Measurements from ENCODE around the gene CCDC66. TPM values are rescaled to one million over a fixed set of nuclear protein-coding genes. Genes with fewer than 3 reads are reported as not detected.

The CCDC66 gene
- total and polyA plus RNA-seq, 2 of the 4 experiments (the other 2 are of a cell fraction), result 6.0 to 9.1 TPM

DNA sequence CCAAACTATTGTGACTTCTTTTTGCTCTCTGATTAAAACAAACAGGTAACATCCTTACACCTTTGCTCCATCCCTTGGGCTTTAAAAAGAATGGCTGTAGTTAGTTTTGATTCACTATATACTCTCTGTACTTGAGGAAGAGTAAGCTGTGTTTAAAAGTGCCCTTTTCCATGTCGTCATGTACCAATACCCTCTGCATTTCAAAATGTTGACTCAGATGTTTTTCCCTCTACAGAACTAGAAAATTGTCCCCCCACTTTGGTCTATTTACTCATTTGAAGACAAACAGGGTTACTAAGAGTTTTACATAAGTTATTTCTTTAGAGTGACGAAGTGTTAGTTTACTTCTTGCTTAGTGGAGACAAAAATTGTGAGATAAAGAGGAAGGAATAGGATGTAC, 63.4 kb downstream of the CCDC66 start:
- H3K18ac ChIP-seq (ENCODE audit: low read depth, low read length), result no peak overlapping the region
- no TSS peak for BruUV-seq (replicated peaks)
- no peak overlapping the region for H2AFZ ChIP-seq (replicated peaks; ENCODE audit: low read length, poor library complexity)
- H3K4me1 ChIP-seq (ENCODE audit: control insufficient read depth, insufficient read depth, low read length), result peaks cover 2% of the 10 kb centered on the region; the same call in 1 of the 2 replicates
- no peak overlapping the region for H2BK5ac ChIP-seq (ENCODE audit: low read depth, low read length, poor library complexity, severe bottlenecking)
- H3K36me3 ChIP-seq (ENCODE audit: control insufficient read depth, insufficient read depth, low read length), result peaks cover 20% of the 10 kb centered on the region
- WGBS, 2 experiments (ENCODE audit: extremely low coverage in 2 of 2, insufficient read length in 1 of 2), result no CpG with 5 or more reads among the region's 2 CpGs
- DNase-seq, result peak; percentile 7
- POLR2A ChIA-PET (ENCODE audit: unreplicated experiment), result no interaction called here
- H3K9me3 ChIP-seq (ENCODE audit: control insufficient read depth, insufficient read depth, low read length), result no peaks in the 10 kb centered on the region
- H3K14ac ChIP-seq (replicated peaks; ENCODE audit: low read depth, low read length), result no peak overlapping the region
- peak; percentile 60 for ATAC-seq (ENCODE audit: low read depth)
- H4K8ac ChIP-seq (ENCODE audit: low read depth in 2 of 2, low read length in 2 of 2), result no peak overlapping the region
- H4K20me1 ChIP-seq (ENCODE audit: insufficient read depth, low read length), result no peaks in the 10 kb centered on the region
- H3K9ac ChIP-seq (ENCODE audit: low read depth, low read length), result no peak overlapping the region
- H4K91ac ChIP-seq (ENCODE audit: insufficient read depth, low read depth, low read length), result no peak overlapping the region
- no peak overlapping the region for H3K4me3 ChIP-seq (ENCODE audit: insufficient read depth, low read depth, low read length)
- H3K4me2 ChIP-seq (ENCODE audit: low read depth, low read length), result no peak overlapping the region
- H3K79me1 ChIP-seq (ENCODE audit: low read depth in 1 of 2, low read length in 2 of 2), result peaks cover 2 to 3% of the 10 kb centered on the region in 2 experiments; a peak in 1 of 4 replicates
- H2BK20ac ChIP-seq (ENCODE audit: low read depth, low read length), result no peak overlapping the region
- H3K56ac ChIP-seq (ENCODE audit: extremely low read depth, insufficient read depth, low read length), result no peak overlapping the region
- H3K23ac ChIP-seq (ENCODE audit: low read depth, low read length), result no peak overlapping the region
- no peak overlapping the region for H3K27ac ChIP-seq (ENCODE audit: insufficient read depth, low read length)
- no peaks in the 10 kb centered on the region for H3K9me1 ChIP-seq (ENCODE audit: insufficient read depth, low read length)
- CTCF ChIA-PET, result no interaction called here
- no peak overlapping the region for H2BK120ac ChIP-seq (ENCODE audit: low read depth, low read length)
- intact Hi-C loops (cut with micrococcal nuclease) (loop anchor here (5.0 kb wide), 1 partner anchor 42 kb away; no protein-coding TSS in a partner anchor), in situ Hi-C loops (cut with MboI; ENCODE audit: low sequenced_read_pairs) (no loop called here), dilution Hi-C loops (cut with HindIII; ENCODE audit: low sequenced_read_pairs, unreplicated experiment) (no loop called here)
- H3K27me3 ChIP-seq (ENCODE audit: control insufficient read depth, insufficient read depth, low read length), result no peaks in the 10 kb centered on the region
- H3K4ac ChIP-seq (ENCODE audit: low read depth, low read length), result no peak overlapping the region
- H2AK9ac ChIP-seq (replicated peaks; ENCODE audit: low read depth, low read length, poor library complexity), result no peak overlapping the region
- no peak overlapping the region for H2BK15ac ChIP-seq (ENCODE audit: low read depth, low read length)
- H4K5ac ChIP-seq (ENCODE audit: low read depth, low read length), result no peak overlapping the region
- TF ChIP-seq CEBPB (IDR thresholded peaks at IDR 0.05; ENCODE audit: low read depth, low read length) (no peak), POLR2A (IDR thresholded peaks at IDR 0.05; ENCODE audit: low read depth, low read length) (no peak), CHD1 (IDR thresholded peaks at IDR 0.05; ENCODE audit: low read depth, low read length) (no peak), RCOR1 (IDR thresholded peaks at IDR 0.05; ENCODE audit: insufficient replicate concordance, low read length) (no peak), RFX5 (IDR thresholded peaks at IDR 0.05; ENCODE audit: low read depth, low read length) (no peak), MXI1 (IDR thresholded peaks at IDR 0.05; ENCODE audit: borderline replicate concordance, low read depth, low read length) (no peak)
- TF ChIP-seq, protein P1, sequence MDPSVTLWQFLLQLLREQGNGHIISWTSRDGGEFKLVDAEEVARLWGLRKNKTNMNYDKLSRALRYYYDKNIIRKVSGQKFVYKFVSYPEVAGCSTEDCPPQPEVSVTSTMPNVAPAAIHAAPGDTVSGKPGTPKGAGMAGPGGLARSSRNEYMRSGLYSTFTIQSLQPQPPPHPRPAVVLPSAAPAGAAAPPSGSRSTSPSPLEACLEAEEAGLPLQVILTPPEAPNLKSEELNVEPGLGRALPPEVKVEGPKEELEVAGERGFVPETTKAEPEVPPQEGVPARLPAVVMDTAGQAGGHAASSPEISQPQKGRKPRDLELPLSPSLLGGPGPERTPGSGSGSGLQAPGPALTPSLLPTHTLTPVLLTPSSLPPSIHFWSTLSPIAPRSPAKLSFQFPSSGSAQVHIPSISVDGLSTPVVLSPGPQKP (IDR thresholded peaks at IDR 0.05; ENCODE audit: borderline replicate concordance, low read depth, low read length), result no peak
- TF ChIP-seq, protein P2, sequence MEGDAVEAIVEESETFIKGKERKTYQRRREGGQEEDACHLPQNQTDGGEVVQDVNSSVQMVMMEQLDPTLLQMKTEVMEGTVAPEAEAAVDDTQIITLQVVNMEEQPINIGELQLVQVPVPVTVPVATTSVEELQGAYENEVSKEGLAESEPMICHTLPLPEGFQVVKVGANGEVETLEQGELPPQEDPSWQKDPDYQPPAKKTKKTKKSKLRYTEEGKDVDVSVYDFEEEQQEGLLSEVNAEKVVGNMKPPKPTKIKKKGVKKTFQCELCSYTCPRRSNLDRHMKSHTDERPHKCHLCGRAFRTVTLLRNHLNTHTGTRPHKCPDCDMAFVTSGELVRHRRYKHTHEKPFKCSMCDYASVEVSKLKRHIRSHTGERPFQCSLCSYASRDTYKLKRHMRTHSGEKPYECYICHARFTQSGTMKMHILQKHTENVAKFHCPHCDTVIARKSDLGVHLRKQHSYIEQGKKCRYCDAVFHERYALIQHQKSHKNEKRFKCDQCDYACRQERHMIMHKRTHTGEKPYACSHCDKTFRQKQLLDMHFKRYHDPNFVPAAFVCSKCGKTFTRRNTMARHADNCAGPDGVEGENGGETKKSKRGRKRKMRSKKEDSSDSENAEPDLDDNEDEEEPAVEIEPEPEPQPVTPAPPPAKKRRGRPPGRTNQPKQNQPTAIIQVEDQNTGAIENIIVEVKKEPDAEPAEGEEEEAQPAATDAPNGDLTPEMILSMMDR (conservative IDR thresholded peaks at IDR 0.05; ENCODE audit: low read depth, low read length), result no peak
- H2AK5ac ChIP-seq (ENCODE audit: low read depth, low read length), result no peak overlapping the region
